HS-5 (cell line): ENCODE data around the gene GLT8D1.
"Not testable (repeated sequence)": the region's sequence is repeated elsewhere in the genome, so short reads cannot be mapped to it uniquely, and the experiment has no call there.

Experiments used
- DNase-seq: peaks from one replicate; pipeline ENCODE4 v3.0.0-alpha.2; 2012; ENCODE audit warnings: low read depth

GLT8D1 gene

GRCh38 chr3:52705688-52706686 lies at the start of gene GLT8D1, which contains the start of gene SPCS1:
Gene GLT8D1 (minus strand): TSS chr3:52705791. CDS start chr3:52700460, 5,331 bp downstream.
Gene SPCS1 (plus strand): TSS chr3:52706106. CDS start chr3:52706247, 141 bp downstream.
- DNase-seq = peak; percentile 46

- DNase-seq = no peak
These were observed 48.8 kb upstream of the GLT8D1 start for GRCh38 chr3:52754373-52754772.

GRCh38 chr3:52752045-52752660 lies 46.6 kb upstream of the GLT8D1 start:
- DNase-seq = no peak

- DNase-seq = no peak
These were observed 38.1 kb upstream of the GLT8D1 start for GRCh38 chr3:52743721-52744120.

- no peak for DNase-seq
These were observed 37.6 kb upstream of the GLT8D1 start for GRCh38 chr3:52743152-52743551.

GRCh38 chr3:52742418-52743041 lies 36.9 kb upstream of the GLT8D1 start:
- peak; percentile 6 for DNase-seq

GRCh38 chr3:52739730-52740129 lies 34.1 kb upstream of the GLT8D1 start:
- DNase-seq = no peak

GRCh38 chr3:52733256-52733891 lies 27.8 kb upstream of the GLT8D1 start:
- DNase-seq = no peak

- DNase-seq = no peak
These were observed 26.0 kb upstream of the GLT8D1 start for GRCh38 chr3:52731590-52731989.

GRCh38 chr3:52730681-52731080 lies 25.1 kb upstream of the GLT8D1 start:
- DNase-seq = no peak

GRCh38 chr3:52728753-52729152 lies 23.2 kb upstream of the GLT8D1 start:
- DNase-seq = not testable (repeated sequence)

- no peak for DNase-seq
These were observed 18.9 kb upstream of the GLT8D1 start for GRCh38 chr3:52724511-52724910.

GRCh38 chr3:52723935-52724334 lies 18.3 kb upstream of the GLT8D1 start:
- no peak for DNase-seq

GRCh38 chr3:52722491-52722890 lies 16.9 kb upstream of the GLT8D1 start:
- no peak for DNase-seq

GRCh38 chr3:52721730-52722008 lies 16.1 kb upstream of the GLT8D1 start:
- no peak for DNase-seq

- no peak for DNase-seq
These were observed 15.6 kb upstream of the GLT8D1 start for GRCh38 chr3:52721002-52721729.

GRCh38 chr3:52719618-52720017 lies 14.0 kb upstream of the GLT8D1 start:
- DNase-seq = no peak

GRCh38 chr3:52715714-52716305 lies 10.2 kb upstream of the GLT8D1 start:
- DNase-seq = no peak

- DNase-seq = no peak
These were observed 9.0 kb upstream of the GLT8D1 start for GRCh38 chr3:52714335-52715302.
